Dendritic cell treated with granulocyte-macrophage colony-stimulating factor and Interleukin-4, amounts not matched to agents 40 ng/mL and 50 ng/mL, for 4 days (primary cell): ENCODE results near the gene UAP1.
"Not testable (repeated sequence)": the region's sequence is repeated elsewhere in the genome, so short reads cannot be mapped to it uniquely, and the experiment has no call there.

Experiments
- H3K27ac Mint-ChIP-seq: one replicate; pipeline ENCODE4 v1.8.0; 2022; ENCODE audit warnings: mild to moderate bottlenecking, mixed read lengths
- H3K27me3 Mint-ChIP-seq: one replicate; pipeline ENCODE4 v1.8.0; 2022; ENCODE audit warnings: mild to moderate bottlenecking, mixed read lengths
- H3K36me3 Mint-ChIP-seq: one replicate; pipeline ENCODE4 v1.8.0; 2022; ENCODE audit warnings: low read depth, mixed read lengths
- H3K4me1 Mint-ChIP-seq: one replicate; pipeline ENCODE4 v1.8.0; 2022; ENCODE audit warnings: low read depth, mixed read lengths
- H3K4me3 Mint-ChIP-seq: one replicate; pipeline ENCODE4 v1.8.0; 2022; ENCODE audit warnings: mild to moderate bottlenecking, moderate library complexity, mixed read lengths
- H3K9me3 Mint-ChIP-seq: one replicate; pipeline ENCODE4 v1.8.0; 2022; ENCODE audit warnings: mixed read lengths
- intact Hi-C: fragments of 100-400 bp; cut with micrococcal nuclease; formaldehyde crosslinking; loops from one replicate; pipeline ENCODE4 v1.15.0; 2022

The UAP1 gene

DNA sequence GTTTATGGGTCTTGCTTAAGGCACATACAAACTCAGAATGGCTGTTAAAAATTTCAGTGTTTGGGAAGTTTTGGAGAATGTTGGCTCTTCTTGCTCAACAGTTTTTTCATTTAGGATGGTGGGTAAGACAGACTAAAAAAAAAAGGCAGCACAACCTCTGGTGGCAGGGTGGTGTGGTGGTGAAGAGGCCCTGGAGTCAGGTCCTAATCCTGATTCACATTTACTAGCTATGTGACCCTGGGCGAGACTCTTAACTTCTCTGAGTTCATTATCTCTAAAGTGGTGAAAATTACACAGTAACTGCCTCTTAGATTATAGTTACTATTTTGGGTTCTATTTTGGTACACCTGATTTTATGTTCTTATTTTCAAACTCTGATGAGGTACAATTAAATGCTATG lies 11.6 kb downstream of the UAP1 start:
- peaks cover 9% of the 10 kb centered on the region for H3K4me1 Mint-ChIP-seq
- H3K27ac Mint-ChIP-seq = no peak overlapping the region
- no peak overlapping the region for H3K4me3 Mint-ChIP-seq
- intact Hi-C loops = no loop called here
- no peaks in the 10 kb centered on the region for H3K27me3 Mint-ChIP-seq
- H3K36me3 Mint-ChIP-seq = peaks cover 4% of the 10 kb centered on the region
- no peaks in the 10 kb centered on the region for H3K9me3 Mint-ChIP-seq

DNA sequence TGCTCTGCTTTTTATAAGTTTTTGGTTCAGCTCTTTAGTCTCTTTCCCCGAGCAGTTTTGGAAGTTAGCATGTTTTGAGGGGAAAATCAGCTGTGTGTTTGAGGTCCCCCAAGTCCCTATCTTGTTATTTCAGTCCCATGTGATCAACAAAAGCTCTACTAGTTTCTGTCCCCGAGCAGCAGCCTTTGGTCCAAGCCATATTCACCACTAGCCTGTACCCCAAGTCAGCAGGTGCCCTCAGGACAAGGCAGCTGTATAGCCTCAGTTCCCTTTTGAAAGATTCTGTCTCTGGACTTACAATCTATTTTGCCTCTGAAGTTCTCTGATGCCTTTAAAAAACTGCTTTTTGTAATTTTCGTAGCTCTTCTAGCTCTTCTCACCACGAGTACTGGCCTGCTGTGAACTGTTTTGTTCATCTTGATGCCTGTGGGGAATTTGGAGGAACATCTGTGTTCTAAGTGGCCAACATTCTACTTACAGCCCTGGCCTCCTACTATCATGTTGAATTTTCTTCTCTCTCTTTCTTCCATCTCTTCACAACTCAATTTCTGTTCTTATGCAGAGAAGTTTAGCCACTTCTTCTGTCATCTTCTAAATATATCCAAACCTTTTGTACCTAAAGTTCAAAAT lies 16.7 kb downstream of the UAP1 start:
- Mint-ChIP-seq H3K4me3 (no peak overlapping the region), H3K27me3 (no peaks in the 10 kb centered on the region), H3K4me1 (no peaks in the 10 kb centered on the region), H3K9me3 (no peaks in the 10 kb centered on the region), H3K36me3 (peaks cover 23% of the 10 kb centered on the region), H3K27ac (no peak overlapping the region)
- intact Hi-C loops = no loop called here

DNA sequence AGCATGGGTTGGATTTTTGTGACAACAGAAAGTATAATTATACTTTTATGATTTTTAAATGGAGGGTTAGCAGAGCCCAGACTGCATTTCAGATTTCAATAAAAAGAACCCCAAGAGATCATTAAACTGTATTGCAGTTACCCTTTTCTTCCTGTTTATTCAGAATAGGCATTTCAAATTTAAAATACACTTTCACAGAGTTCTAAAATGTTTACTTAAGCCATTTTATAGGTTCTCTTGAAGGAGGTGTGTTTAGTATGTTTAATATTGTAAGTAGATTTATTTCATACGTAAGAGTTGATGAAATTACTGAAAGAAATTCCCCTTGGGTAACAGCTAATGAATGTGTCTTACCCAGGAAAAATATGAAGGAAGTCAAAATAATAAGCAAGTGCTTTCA lies 17.4 kb downstream of the UAP1 start:
- intact Hi-C loops = no loop called here
- Mint-ChIP-seq H3K4me3 (no peak overlapping the region), H3K4me1 (no peaks in the 10 kb centered on the region), H3K27me3 (no peaks in the 10 kb centered on the region), H3K27ac (no peak overlapping the region), H3K9me3 (no peaks in the 10 kb centered on the region), H3K36me3 (peaks cover 23% of the 10 kb centered on the region)

DNA sequence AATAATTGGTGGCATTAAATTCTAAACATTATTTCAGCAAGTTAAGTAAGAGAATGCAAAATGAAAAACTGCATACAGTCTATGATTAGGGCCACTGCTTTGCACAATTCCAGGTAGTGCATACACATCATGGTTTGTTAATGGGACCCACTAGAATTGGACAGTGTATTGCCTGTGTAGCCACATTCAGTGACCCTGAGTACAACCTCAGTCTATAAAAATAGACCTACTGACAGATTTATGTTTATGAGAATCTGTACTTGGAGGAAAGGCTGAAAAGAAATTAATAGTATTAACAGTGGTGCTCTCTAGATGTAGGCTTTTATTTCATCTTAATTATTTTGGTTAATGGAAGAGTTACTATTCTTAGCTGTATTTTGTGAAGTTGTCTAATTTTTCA lies 18.8 kb downstream of the UAP1 start:
- H3K9me3 Mint-ChIP-seq = no peaks in the 10 kb centered on the region
- H3K4me1 Mint-ChIP-seq = no peaks in the 10 kb centered on the region
- H3K4me3 Mint-ChIP-seq = no peak overlapping the region
- no peaks in the 10 kb centered on the region for H3K27me3 Mint-ChIP-seq
- peaks cover 23% of the 10 kb centered on the region for H3K36me3 Mint-ChIP-seq
- intact Hi-C loops = no loop called here
- no peak overlapping the region for H3K27ac Mint-ChIP-seq

DNA sequence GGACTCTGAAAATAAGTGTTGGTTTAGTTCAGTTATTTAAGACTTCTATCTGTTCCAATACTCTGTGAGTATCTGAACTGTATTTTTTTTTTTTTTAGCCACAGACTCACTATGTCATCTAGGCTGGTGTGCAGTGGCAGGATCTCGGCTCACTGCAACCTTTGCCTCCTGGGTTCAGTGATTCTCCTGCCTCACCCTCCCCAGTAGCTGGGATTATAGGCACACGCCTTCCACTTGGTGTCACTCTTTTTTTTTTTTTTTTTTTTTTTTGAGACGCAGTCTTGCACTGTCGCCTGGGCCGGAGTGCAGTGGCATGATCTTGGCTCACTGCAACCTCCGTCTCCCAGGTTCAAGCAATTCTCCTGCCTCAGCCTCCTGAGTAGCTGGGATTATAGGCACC lies 21.4 kb downstream of the UAP1 start:
- H3K9me3 Mint-ChIP-seq, H3K27ac Mint-ChIP-seq, H3K4me1 Mint-ChIP-seq, intact Hi-C loops, H3K4me3 Mint-ChIP-seq, H3K27me3 Mint-ChIP-seq: not testable (repeated sequence)
- peaks cover 30% of the 10 kb centered on the region for H3K36me3 Mint-ChIP-seq

DNA sequence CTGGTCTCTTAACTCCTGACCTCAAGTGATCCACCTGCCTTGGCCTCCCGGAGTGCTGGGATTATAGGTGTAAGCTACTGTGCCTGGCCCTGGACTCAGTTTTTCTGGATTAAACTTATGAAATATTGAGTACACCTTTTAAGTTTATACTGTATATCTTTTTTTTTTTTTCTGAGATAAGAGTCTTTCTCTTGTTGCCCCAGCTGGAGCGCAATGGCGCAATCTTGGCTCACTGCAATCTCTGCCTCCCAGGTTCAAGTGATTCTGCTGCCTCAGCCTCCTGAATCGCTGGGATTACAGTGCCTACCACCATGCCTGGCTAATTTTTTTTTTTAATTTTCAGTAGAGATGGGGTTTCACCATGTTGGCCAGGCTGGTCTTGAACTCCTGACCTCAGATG lies 23.6 kb downstream of the UAP1 start:
- H3K27me3 Mint-ChIP-seq, H3K27ac Mint-ChIP-seq, H3K4me1 Mint-ChIP-seq, H3K4me3 Mint-ChIP-seq, intact Hi-C loops, H3K9me3 Mint-ChIP-seq: not testable (repeated sequence)
- peaks cover 33% of the 10 kb centered on the region for H3K36me3 Mint-ChIP-seq

DNA sequence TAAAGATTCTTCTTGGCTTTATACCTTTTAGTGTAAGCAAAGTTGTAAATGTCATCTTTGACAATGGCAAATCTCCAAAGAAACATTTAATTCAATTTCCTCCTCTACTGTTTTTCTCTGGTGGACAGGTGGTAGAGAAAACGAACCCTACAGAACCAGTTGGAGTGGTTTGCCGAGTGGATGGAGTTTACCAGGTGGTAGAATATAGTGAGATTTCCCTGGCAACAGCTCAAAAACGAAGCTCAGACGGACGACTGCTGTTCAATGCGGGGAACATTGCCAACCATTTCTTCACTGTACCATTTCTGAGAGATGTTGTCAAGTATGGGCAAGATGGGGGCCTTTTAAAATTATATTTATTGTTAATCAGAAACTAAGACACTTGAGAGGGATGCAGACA lies 25.8 kb downstream of the UAP1 start:
- no peaks in the 10 kb centered on the region for H3K4me1 Mint-ChIP-seq
- no peak overlapping the region for H3K27ac Mint-ChIP-seq
- no peak overlapping the region for H3K4me3 Mint-ChIP-seq
- no peaks in the 10 kb centered on the region for H3K27me3 Mint-ChIP-seq
- intact Hi-C loops = no loop called here
- peaks cover 37% of the 10 kb centered on the region for H3K36me3 Mint-ChIP-seq
- H3K9me3 Mint-ChIP-seq = no peaks in the 10 kb centered on the region

DNA sequence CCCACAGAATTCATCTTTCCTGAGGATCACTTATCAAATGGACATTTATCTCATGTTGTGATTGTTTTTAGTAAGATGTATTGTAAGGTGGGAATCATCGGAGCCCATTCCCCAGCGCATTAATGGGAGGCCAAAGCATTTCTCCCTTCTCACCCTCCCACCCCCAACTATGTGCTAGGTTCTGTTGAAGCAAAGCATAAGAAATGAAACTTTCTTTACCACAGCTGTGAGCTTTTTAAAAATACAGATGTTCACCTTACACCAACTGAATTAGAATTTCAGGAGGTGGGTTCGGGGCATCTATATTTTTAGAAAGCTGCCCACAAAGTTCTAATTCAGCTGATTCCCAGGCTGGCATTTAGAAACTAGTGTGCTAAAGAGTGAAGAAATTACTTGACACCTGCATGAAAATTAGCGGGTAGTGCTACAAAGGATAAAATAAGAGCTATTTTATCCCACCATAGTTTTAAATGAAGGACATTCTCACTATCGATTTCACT lies 26.3 kb downstream of the UAP1 start:
- H3K9me3 Mint-ChIP-seq = no peaks in the 10 kb centered on the region
- no peak overlapping the region for H3K4me3 Mint-ChIP-seq
- no peaks in the 10 kb centered on the region for H3K27me3 Mint-ChIP-seq
- no peaks in the 10 kb centered on the region for H3K4me1 Mint-ChIP-seq
- H3K27ac Mint-ChIP-seq = no peak overlapping the region
- H3K36me3 Mint-ChIP-seq = peaks cover 41% of the 10 kb centered on the region
- intact Hi-C loops = no loop called here

DNA sequence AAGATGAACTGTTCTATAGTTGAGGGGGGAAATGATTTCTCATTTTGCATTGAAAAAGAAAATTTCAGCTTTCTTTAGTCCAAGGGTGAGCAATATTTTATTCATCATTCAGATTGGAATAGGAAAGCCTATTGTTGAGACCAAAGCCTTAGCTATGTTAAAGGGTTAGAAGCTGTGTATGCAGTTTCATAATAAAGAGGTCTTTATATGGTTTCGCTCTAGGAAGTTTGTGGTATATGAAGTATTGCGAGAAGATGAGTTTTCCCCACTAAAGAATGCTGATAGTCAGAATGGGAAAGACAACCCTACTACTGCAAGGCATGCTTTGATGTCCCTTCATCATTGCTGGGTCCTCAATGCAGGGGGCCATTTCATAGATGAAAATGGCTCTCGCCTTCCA lies 28.6 kb downstream of the UAP1 start:
- no peaks in the 10 kb centered on the region for H3K4me1 Mint-ChIP-seq
- H3K4me3 Mint-ChIP-seq = no peak overlapping the region
- H3K27me3 Mint-ChIP-seq = no peaks in the 10 kb centered on the region
- no peaks in the 10 kb centered on the region for H3K9me3 Mint-ChIP-seq
- peaks cover 50% of the 10 kb centered on the region for H3K36me3 Mint-ChIP-seq
- intact Hi-C loops = no loop called here
- H3K27ac Mint-ChIP-seq = no peak overlapping the region

DNA sequence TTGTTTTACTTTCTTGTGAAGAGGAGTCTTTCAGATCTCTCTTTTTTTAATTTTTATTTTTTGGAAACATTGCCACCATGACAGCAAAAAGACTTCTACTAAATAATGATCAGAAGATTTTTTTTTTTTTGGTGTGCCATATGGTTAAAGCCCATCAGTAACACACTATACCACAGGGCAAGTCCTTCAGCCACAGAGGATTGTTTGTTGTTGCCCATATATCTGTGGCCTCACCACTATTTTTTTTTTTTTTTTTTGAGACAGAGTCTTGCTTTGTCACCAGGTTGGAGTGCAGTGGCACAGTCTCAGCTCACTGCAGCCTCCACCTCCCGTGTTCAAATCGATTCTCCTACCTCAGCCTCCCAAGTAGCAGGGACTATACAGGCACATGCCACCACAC lies 29.2 kb downstream of the UAP1 start:
- no peak overlapping the region for H3K27ac Mint-ChIP-seq
- intact Hi-C loops = no loop called here
- H3K36me3 Mint-ChIP-seq = peaks cover 50% of the 10 kb centered on the region
- no peaks in the 10 kb centered on the region for H3K9me3 Mint-ChIP-seq
- H3K4me3 Mint-ChIP-seq = no peak overlapping the region
- H3K4me1 Mint-ChIP-seq = no peaks in the 10 kb centered on the region
- H3K27me3 Mint-ChIP-seq = no peaks in the 10 kb centered on the region

DNA sequence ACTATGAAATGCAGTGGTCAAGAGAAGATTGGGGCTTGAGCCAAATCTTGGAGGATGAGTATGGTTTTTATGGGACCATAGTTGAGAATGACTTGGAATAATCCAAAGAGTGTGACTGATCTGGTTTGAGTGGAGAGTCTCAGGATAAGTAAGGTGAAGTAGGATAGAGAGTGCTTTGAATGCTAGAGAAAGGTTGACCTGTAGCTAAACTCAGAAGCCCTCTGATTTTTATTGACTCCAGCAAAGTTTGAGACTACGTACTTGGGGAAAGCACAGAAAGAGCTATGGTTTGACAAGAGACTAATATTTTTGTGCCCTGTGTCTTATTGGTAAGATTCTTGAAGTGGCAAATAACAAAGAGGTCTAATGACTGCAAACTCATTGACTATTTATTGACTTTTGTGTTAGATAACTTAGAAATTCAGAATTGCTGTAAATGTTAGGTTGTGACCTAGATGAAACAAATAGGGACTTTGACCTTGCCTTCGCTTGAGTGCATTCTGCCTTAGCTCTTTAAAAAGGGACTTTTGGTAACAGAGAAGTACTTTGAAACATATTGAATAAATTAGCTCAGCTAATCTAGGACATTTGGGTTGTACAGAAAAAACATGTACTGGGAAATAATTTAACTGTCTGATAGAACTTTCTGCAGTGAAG lies 35.1 kb downstream of the UAP1 start:
- peaks cover 27% of the 10 kb centered on the region for H3K36me3 Mint-ChIP-seq
- H3K27ac Mint-ChIP-seq = no peak overlapping the region
- no peaks in the 10 kb centered on the region for H3K4me1 Mint-ChIP-seq
- intact Hi-C loops = no loop called here
- no peak overlapping the region for H3K4me3 Mint-ChIP-seq
- H3K9me3 Mint-ChIP-seq = no peaks in the 10 kb centered on the region
- no peaks in the 10 kb centered on the region for H3K27me3 Mint-ChIP-seq

DNA sequence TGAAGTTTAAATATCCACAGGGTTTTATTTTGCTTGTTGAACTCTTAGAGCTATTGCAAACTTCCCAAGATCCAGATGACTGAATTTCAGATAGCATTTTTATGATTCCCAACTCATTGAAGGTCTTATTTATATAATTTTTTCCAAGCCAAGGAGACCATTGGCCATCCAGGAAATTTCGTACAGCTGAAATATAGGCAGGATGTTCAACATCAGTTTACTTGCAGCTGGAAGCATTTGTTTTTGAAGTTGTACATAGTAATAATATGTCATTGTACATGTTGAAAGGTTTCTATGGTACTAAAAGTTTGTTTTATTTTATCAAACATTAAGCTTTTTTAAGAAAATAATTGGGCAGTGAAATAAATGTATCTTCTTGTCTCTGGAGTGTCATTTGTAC lies 37.9 kb downstream of the UAP1 start:
- no peak overlapping the region for H3K4me3 Mint-ChIP-seq
- no peaks in the 10 kb centered on the region for H3K9me3 Mint-ChIP-seq
- H3K36me3 Mint-ChIP-seq = peaks cover 16% of the 10 kb centered on the region
- H3K4me1 Mint-ChIP-seq = no peaks in the 10 kb centered on the region
- intact Hi-C loops = no loop called here
- no peaks in the 10 kb centered on the region for H3K27me3 Mint-ChIP-seq
- H3K27ac Mint-ChIP-seq = no peak overlapping the region

DNA sequence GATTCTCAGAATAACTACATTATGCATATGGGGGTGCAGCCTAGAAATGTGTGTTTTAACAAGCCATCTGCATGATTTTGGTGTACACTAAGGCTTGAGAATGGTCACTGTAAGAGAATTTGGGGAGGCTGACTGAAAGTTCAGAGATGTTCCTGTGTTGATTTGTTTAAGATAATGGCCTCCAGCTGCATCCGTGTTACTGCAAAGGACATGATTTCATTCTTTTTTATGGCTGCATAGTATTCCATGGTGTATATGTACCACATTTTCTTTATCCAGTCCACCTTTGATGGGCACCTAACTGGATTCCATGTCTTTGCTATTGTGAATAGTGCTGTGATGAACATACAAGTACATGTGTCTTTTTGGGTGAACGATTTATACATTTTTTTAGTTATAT lies 41.6 kb downstream of the UAP1 start:
- H3K9me3 Mint-ChIP-seq, H3K4me3 Mint-ChIP-seq, intact Hi-C loops, H3K4me1 Mint-ChIP-seq, H3K27ac Mint-ChIP-seq, H3K27me3 Mint-ChIP-seq: not testable (repeated sequence)
- peaks cover 16% of the 10 kb centered on the region for H3K36me3 Mint-ChIP-seq

DNA sequence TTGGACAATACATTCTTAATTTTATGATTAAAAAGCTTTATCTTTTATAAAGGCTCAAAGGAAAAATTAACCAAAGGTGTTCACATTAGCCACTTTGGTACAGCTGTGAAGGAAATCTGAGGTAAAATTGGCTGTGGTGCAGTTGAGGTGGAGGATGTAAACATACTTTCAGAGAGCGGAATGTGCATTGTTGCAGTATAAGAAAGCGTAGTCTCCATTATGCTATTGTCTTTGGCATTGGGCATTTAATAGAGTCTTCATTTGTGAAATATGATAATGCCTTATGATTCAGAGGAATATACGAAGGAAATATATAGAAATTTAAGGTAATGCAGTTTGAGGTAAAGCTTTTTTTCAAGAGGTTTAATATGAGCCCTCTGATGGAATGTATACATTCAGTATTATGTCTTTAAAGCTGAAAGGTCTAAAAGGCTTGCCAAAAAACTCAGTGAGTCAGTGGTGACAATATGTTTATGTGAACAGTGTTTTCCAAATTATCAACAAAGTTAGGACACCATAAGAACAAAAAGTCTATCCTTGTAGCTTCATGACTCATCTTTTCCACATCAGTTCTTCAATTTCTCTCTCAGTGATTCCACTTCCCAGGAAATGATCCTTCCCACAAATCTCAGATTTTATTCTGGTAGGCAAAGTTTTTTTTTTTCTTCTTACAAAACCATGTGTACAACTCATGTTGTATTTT lies 43.9 kb downstream of the UAP1 start:
- Mint-ChIP-seq H3K36me3 (peaks cover 16% of the 10 kb centered on the region), H3K27me3 (no peaks in the 10 kb centered on the region), H3K27ac (no peak overlapping the region), H3K4me3 (no peak overlapping the region), H3K9me3 (no peaks in the 10 kb centered on the region), H3K4me1 (no peaks in the 10 kb centered on the region)
- intact Hi-C loops = no loop called here
